ENCODE data around the gene BCAM.
"Not testable (repeated sequence)": the region's sequence is repeated elsewhere in the genome, so short reads cannot be mapped to it uniquely, and the experiment has no call there.

The BCAM gene

DNA sequence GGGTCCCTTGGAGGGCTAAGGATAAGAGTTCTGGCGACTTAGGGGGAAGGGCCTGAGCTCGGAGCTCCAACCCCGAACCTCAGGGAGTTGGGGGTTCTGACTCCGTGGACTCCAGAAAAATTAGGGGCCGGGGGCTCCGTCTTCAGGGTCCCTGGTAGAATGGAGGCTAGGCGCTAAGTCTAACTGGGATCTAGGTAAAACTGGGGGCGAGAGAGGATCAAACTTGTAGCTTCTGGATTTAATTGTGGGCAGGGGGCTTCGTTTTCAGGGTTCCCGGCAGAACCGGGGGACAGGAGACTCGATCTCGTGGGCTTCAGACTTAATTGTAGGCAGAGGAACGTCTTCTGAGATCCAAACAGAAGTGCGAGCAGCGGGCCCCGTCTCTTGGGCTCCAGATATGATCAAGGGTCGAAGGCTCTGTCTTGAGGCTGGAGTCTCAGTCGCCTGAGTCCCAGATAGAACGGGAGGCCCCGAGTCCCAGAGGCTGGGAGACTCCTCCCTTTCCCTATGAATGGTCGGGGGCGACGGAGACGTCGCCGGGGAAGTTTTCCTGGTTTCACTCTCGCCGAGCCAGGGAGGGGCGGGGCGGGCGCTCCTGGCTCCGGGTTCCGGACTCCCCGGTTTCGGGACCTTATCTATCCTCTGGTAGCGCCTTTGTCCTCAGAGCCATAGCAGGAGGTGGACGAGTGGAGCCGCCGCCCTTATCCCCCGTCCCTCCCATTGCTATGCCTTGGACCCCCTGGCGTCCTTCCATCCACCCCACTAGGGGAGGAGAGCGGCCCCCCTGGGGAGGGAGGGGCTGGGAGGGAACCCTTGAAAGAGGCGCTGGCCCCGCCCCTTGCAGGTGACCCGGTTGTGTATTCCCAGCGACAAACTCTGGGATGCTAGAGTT is 38.5 kb downstream of the BCAM start:
- in situ Hi-C loops (cut with HindIII; ENCODE audit: low sequenced_read_pairs) = no loop called here

DNA sequence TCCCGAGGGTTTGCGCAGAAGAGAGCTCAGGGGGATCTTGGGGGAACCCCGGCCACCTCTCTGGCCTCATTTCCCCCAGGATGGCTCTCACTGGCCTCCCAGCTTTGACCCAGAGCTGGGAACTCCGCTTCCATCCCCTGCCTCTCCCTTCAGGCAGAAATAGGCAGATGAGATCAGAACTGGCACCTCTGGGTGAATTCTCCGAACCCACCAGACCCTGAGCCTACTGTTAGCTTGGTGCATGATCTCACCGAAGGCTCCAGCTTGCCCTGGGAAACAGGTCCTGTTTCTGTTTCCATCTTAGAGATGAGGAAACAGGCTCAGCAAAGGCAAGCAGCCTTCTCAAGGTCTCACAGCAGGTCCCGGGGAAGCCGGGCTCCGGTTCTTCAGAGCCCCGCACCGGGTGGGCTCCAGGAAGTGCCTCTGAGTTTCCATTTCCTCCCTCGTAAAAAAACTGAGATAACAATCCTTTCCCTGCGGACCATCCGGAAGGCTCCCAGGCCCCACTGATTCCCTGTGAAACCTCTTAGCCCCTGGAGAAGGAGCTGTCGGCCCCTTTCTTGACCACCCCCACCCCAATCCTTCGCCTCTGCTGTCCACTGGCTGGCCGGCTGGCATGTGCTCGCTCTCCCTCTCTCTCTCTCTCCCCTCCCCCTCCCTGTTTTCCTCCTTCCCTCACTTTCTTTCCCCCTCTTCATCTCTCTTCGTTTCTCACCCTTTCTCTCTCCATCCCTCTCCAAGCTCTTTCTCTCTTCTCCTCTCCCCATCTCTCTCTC is 39.3 kb downstream of the BCAM start:
- in situ Hi-C loops (cut with HindIII; ENCODE audit: low sequenced_read_pairs) = no loop called here

DNA sequence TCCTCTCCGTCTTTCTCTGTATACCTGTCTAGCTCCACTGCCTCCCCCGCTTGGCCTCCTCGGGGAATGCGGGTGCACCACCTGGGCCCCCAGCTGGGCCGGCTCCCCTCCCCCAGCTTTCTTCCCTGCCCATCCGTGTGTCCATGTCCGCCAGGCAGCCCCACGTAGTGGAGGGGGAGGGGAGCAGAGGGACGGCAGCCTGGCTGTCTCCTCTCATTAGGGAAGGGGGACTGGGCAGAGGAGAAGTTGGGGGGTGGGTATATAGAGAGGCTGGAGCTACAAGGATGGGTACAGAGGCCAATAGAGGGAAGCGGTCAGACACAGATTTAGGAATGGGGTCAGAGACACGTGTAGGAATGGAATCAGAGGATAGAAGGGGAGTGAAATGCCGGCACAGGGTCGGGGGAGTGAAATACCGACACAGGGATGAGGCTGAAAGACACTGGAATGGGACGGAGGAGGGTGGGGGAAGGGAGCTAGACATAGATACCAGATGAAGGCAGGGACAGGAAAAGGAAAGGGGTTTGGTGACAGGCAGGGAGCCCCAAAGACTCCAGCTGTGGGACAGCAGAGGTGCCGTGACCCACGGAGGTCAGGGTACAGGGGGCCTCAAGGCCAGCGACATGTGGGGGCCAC is 40.0 kb downstream of the BCAM start:
- in situ Hi-C loops (cut with HindIII; ENCODE audit: low sequenced_read_pairs) = no loop called here

DNA sequence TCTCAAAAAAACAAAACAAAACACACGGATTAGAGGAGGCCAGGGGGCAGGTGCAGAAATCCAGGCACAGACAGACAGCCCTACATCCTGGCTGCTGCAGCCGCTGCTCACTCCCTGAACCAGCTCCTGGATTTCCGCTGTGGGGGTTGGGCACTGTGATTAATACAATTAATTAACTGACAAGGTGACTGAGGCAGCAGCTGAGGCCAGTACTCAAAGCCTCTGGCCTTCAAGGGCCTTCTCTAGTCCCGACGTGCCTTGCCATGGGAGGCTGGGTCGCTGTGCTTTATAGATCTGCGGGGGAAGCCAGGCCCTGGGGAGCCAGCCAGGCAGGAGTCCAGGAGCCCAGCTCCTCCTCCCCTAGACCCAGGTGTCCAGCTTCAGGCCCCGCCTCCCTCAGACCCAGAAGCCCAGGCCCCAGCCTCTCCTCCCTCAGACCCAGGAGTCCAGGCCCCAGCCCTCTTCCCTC is 41.8 kb downstream of the BCAM start:
- in situ Hi-C loops (cut with HindIII; ENCODE audit: low sequenced_read_pairs) = no loop called here

DNA sequence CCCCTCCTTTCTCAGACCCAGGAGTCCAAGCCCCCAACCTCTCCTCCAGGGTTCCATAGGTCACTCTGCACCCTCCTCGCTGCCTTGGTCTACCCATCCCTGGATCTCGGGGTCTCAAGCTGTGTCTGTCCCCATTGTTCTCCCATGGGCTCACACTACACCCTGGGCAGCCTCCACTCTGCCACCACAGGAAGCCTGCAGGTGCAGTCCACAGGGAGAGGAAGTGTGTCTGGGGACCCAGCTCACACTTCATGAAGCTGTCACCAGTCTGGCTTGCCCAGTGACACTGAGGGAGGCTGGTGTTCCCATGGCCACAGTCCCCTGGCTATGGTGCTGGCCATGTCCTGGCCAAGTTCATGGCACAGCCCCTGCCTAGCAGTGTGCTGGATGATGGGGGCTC is 42.5 kb downstream of the BCAM start:
- in situ Hi-C loops (cut with HindIII; ENCODE audit: low sequenced_read_pairs) = no loop called here

DNA sequence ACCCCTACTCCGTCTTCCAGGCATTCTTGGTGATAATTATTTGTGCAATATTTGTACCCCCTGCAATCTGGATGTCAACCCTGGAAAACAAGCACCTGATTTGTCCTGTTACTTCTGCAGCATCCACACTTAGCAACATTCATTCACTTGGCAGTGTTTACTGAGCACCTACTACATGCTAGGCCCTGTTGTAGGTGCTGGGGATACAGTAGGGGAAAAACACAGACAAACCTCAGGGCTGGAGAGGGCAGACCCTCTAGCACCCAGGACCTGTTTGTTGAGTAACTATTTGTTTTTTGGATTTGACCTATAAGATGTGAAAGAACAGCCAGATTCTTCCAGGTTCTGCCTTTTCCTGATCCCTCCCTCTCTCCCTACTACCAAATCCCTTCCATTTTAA is 46.7 kb downstream of the BCAM start:
- in situ Hi-C loops (cut with HindIII; ENCODE audit: low sequenced_read_pairs) = no loop called here

DNA sequence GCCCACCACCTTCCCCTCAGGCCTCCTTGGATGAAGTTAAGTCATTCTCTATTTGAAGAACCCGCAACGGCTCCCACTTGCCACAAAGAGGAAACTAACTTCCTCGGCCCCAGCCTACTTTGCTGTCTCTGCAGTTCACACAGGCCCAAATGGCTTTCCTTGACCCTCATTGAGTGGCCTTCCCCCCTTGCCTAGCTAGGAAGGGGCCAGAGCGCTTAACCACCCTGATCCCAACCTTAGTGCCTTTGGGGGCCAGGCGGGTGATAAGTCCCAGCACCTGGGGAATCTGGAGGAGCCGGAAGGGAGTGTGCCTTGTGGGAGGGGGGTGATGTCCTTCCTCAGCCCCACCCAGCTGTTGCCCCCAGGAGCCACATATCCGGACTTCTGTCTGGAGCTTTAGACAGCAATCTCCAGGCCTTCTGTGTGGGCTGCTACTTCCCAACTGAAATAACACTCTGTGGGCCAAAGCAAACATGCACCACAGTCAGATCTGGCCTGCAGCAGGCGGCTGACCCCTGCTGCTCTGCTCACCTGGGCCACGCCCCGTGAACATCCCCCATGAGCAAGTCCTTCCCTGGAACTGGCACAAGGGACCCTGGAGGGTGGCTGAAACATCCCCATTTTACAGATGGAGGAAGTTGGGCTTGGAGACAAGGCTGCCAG is 47.6 kb downstream of the BCAM start:
- in situ Hi-C loops (cut with HindIII; ENCODE audit: low sequenced_read_pairs) = no loop called here

DNA sequence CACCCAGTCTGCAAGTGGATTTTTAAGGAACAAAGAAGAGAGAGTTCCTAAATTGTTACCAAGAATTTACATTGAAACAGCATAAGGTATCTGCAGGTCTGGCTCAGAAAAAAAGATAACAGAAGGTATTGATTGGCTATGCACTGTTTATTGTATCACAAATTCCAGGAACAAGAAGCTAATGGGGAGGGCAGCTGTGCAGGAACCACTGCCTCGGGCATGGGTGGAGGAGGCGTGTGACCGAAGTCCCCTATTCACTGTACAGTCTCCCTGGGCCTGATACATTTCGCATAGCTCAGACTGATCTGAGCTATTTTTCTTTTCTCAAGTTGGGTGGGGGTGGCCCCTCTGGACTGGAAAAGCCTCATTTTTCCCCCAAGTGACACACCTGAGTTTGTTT is 48.9 kb downstream of the BCAM start:
- in situ Hi-C loops (cut with HindIII; ENCODE audit: low sequenced_read_pairs) = no loop called here

DNA sequence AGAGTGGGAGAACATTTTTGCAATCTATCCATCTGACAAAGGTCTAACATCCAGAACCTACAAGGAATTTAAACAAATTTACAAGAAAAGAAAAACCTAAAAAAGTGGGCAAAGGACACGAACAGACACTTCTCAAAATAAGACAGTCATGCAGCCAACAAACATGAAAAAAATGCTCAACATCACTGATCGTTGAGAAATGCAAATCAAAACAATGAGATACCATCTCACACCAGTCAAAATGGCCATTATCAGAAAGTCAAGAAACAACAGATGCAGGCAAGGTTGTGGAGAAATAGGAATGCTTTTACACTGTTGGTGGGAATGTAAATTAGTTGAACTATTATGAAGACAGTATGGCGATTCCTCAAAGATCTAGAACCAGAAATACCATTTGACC is 52.7 kb downstream of the BCAM start:
- in situ Hi-C loops (cut with HindIII; ENCODE audit: low sequenced_read_pairs) = not testable (repeated sequence)

DNA sequence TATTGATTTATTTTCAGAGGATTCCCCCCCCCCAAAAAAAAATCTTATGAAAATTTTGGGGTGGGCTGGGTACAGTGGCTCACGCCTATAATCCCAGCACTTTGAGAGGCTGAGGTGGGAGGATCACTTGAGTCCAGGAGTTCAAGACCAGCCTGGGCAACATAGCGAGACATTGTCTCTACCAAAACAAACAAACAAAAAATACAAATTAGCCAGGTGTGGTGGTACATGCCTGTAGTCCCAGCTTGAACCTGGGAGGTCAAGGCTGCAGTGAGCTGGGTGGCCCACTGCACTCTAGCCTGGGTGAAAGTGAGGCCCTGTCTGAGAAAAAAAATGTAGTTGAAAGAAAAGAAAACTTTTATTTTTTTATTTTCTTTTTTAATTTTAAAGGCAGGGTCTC is 55.1 kb downstream of the BCAM start:
- in situ Hi-C loops (cut with HindIII; ENCODE audit: low sequenced_read_pairs) = no loop called here

DNA sequence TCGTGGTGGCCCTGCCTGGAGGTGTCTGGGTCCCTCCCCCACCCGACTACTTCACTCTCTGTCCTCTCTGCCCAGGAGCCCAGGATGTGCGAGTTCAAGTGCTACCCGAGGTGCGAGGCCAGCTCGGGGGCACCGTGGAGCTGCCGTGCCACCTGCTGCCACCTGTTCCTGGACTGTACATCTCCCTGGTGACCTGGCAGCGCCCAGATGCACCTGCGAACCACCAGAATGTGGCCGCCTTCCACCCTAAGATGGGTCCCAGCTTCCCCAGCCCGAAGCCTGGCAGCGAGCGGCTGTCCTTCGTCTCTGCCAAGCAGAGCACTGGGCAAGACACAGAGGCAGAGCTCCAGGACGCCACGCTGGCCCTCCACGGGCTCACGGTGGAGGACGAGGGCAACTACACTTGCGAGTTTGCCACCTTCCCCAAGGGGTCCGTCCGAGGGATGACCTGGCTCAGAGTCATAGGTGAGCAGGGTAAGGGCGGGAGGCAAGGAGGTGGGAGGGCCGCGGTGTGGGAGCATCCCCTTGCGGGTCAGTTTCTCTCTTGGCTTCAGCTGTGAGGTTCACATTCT is 56.4 kb downstream of the BCAM start:
- in situ Hi-C loops (cut with HindIII; ENCODE audit: low sequenced_read_pairs) = no loop called here

DNA sequence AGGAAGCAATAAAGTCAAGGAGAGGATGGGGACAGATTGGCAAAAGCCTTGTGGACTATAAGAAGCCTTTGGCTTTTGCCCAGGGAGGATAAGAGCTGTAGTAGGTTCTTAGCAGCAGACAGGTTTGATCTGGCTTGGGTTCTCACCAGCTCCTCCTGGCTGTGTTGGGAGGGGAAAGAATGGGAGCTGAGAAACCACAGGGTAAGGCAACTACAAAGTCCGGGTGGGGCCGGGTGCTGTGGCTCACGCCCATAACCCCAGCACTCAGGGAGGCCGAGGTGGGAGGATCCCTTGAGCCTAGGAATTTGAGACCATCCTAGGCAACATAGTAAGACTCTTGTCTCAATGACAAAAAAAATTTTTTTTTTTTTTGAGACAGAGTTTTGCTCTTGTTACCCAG is 57.8 kb downstream of the BCAM start:
- in situ Hi-C loops (cut with HindIII; ENCODE audit: low sequenced_read_pairs) = no loop called here

DNA sequence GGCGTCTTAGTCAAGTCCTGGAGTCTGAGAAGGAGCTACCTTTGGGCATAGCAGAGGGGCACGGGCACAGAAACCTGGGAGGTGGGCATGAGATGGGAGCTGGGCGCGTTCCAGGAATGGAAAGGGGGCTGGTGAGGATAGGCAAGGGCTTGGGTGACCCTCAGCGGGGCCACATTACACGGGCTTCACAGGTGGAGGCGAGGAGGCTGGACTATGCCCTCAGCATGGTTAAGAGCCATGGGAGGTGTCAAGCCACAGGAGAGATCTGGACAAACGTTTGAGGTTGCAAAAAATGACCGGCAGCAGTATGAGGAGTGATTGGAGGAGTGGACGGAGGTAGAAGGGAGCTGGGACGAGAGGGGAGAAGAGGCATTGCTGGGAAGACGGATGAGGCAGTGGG is 58.7 kb downstream of the BCAM start:
- in situ Hi-C loops (cut with HindIII; ENCODE audit: low sequenced_read_pairs) = no loop called here

DNA sequence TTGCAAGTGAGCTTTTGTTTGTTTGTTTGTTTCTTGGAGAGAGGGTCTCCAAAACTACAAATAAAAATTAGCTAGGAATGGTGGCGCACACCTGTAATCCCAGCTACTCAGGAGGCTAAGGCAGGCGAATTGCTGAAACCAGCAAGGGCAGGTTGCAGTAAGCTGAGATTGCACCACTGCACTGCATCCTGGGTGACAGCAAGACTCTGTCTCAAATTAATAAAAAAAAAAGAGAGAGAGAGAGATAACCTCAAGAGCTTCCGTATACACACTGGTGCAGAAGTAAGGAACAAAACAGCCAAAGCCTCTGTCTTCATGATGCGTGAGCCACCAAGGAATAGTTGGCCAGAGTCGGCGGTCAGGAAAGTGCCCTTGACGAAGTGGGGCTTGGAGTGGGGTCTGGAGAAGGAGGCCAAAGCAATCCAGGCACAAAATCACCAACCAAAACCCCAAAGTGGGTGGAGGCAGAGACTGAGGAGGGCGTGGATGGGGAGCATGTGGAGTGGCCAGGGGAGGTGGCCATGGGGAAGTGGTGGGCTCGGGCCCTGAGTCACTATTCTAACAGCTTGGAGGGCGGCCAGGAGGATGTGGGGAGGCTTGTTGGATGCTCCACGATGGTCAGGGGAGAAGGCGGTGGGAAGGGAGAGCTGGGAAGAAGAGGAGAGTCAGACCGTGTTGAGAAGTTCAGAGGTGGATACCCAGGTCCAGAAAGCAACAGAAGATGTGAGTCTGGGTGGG is 61.0 kb downstream of the BCAM start:
- in situ Hi-C loops (cut with HindIII; ENCODE audit: low sequenced_read_pairs) = no loop called here
